ENCODE data around the gene ZNF768.

Gene ZNF768

GRCh38 chr16:30474074-30474452 is 52.3 kb downstream of the ZNF768 start:
- no peak for DNase-seq (ENCODE audit: low read depth in 2 of 2, low spot score in 1 of 2)

Data from stimulated activated CD8-positive, alpha-beta memory T cell treated with anti-CD3 and anti-CD28 coated beads, Interleukin-4, amount 100 ng/mL, for 4 hours (primary cell).